Esophagus muscularis mucosa (tissue), 4 donors: ENCODE measurements around the gene PNPLA6. TPM values are rescaled to one million over a fixed set of nuclear protein-coding genes. Genes with fewer than 3 reads are reported as not detected.
A peak's percentile ranks its signal among the peaks of the same experiment; 100 is the strongest.

Experiments
- DNase-seq: peaks from one replicate; pipeline ENCODE4 v3.0.0-alpha.2; 2017; ENCODE audit errors: extremely low spot score
- H3K27ac ChIP-seq, 4 donors: fragments of 200-600 bp; sonication (generic); replicated peaks in 1 of 4; 1 replicate in 3 of 4; 2 replicates in 1 of 4; pipeline ENCODE4 v1.5.1; 2016 to 2019; ENCODE audit warnings: mild to moderate bottlenecking in 1 of 4
- H3K27me3 ChIP-seq, 4 donors: fragments of 200-600 bp; sonication (generic); one replicate each; pipeline versions ENCODE4 v1.5.1 to v1.6.0; 2016 to 2019
- H3K36me3 ChIP-seq, 4 donors: fragments of 200-600 bp; sonication (generic); one replicate each; pipeline ENCODE4 v1.5.1; 2016 to 2019
- H3K4me1 ChIP-seq, 4 donors: fragments of 200-600 bp; sonication (generic); one replicate each; pipeline ENCODE4 v1.5.1; 2016 to 2019
- H3K4me3 ChIP-seq, 4 donors: fragments of 200-600 bp; sonication (generic); 1 replicate in 2 of 4; 2 replicates in 2 of 4; pipeline ENCODE4 v1.5.1; 2016 to 2019; ENCODE audit warnings: mild to moderate bottlenecking in 4 of 4, moderate library complexity in 1 of 4
- H3K9me3 ChIP-seq, 4 donors: fragments of 200-600 bp; sonication (generic); 1 replicate in 3 of 4; 2 replicates in 1 of 4; pipeline ENCODE4 v1.5.1; 2016 to 2019
- EP300 ChIP-seq: sonication (generic); formaldehyde crosslinking; IDR thresholded peaks from one replicate; pipeline ENCODE4 v1.6.1; 2017; ENCODE audit warnings: antibody characterized with exemption
- POLR2A ChIP-seq: fragments of 450-650 bp; IDR thresholded peaks from one replicate; pipeline ENCODE4 v1.6.1; 2017; ENCODE audit warnings: antibody characterized with exemption, moderate library complexity, mild to moderate bottlenecking, low read depth
- POLR2AphosphoS5 ChIP-seq, 2 donors: sonication (generic); formaldehyde crosslinking; IDR thresholded peaks; one replicate each; pipeline ENCODE4 v1.6.1; 2017; ENCODE audit warnings: antibody characterized with exemption in 2 of 2
- WGBS: methylation state at CpG from one replicate; pipeline ENCODE4 v1.1.5; 2018; 5-methylcytosine and 5-hydroxymethylcytosine counted together
- intact Hi-C: fragments of 100-400 bp; cut with DNase I; formaldehyde crosslinking; loops from one replicate; pipeline ENCODE4 v1.15.1; 2023
- total RNA-seq, 4 donors: library from RNA; depleted of rRNA; stranded (reverse); fragments of >200 nt; gene quantifications; one replicate each; pipeline versions ENCODE4 v1.1.0 to v1.2.1, GENCODE V29; 2016
- TF ChIP-seq, protein P1 (sequence below), 3 experiments: fragments of 200-600 bp in 2 of 3; fragments of 450-650 bp in 1 of 3; sonication (generic) in 2 of 3; IDR thresholded peaks; one replicate each; pipeline ENCODE4 v1.5.1; 2017 to 2019; ENCODE audit warnings: antibody characterized with exemption in 3 of 3, mild to moderate bottlenecking in 2 of 3, moderate library complexity in 1 of 3

The PNPLA6 gene
- total RNA-seq, 4 donors from 2014 or later = 58.1 to 156 (median 85.7) TPM

GRCh38 chr19:7529246-7529600, 6.3 kb upstream of the PNPLA6 start:
- Histone ChIP-seq H3K36me3 (peaks cover 23 to 83% (median 68%) of the 10 kb centered on the region in 4 donors), H3K27ac (no peak overlapping the region), H3K9me3 (no peaks in the 10 kb centered on the region), H3K27me3 (no peaks in the 10 kb centered on the region), H3K4me1 (peaks cover 8 to 32% (median 12%) of the 10 kb centered on the region in 4 donors), H3K4me3 (no peak overlapping the region)
- TF ChIP-seq, protein P1, sequence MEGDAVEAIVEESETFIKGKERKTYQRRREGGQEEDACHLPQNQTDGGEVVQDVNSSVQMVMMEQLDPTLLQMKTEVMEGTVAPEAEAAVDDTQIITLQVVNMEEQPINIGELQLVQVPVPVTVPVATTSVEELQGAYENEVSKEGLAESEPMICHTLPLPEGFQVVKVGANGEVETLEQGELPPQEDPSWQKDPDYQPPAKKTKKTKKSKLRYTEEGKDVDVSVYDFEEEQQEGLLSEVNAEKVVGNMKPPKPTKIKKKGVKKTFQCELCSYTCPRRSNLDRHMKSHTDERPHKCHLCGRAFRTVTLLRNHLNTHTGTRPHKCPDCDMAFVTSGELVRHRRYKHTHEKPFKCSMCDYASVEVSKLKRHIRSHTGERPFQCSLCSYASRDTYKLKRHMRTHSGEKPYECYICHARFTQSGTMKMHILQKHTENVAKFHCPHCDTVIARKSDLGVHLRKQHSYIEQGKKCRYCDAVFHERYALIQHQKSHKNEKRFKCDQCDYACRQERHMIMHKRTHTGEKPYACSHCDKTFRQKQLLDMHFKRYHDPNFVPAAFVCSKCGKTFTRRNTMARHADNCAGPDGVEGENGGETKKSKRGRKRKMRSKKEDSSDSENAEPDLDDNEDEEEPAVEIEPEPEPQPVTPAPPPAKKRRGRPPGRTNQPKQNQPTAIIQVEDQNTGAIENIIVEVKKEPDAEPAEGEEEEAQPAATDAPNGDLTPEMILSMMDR (IDR thresholded peaks at IDR 0.05) = no peak
- no peak for TF ChIP-seq POLR2AphosphoS5 (IDR thresholded peaks at IDR 0.05)
- TF ChIP-seq EP300 = no peak
- no peak for TF ChIP-seq POLR2A
- WGBS = 98% methylated on average over 5 of the region's 15 CpGs
- intact Hi-C loops = no loop called here
- no peak for DNase-seq

DNA sequence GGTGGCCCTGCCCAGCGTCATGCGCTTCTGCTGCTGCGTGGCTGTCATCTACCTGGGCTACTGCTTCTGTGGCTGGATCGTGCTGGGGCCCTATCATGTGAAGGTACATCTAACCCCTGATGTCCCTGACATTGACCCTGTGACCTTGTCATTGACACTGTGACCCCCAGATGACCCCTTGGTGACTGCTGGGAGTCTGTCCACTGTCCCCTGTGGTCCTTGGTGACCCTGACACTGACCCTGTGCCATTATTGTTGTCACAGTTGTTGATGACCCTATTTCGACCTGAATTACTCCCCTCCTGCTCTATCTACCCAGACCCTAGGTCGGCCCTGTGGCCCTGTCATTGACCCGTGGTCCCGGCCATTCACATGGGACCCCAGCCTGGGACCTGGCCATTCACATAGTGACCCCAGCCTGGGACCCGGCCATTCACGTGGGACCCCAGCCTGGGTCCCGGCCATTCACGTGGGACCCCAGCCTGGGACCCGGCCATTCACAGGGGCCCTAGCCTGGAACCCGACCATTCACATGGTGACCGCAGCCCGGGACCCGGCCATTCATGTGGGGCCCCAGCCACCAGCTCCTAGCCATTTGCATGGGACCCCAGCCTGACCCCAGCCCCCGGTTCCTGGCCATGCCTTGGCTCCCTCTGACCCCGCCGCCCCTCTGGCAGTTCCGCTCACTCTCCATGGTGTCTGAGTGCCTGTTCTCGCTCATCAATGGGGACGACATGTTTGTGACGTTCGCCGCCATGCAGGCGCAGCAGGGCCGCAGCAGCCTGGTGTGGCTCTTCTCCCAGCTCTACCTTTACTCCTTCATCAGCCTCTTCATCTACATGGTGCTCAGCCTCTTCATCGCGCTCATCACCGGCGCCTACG, 5.7 kb upstream of the PNPLA6 start:
- DNase-seq = no peak
- peaks cover 8 to 28% (median 10%) of the 10 kb centered on the region in 4 donors for H3K4me1 ChIP-seq
- no peak overlapping the region for H3K27ac ChIP-seq
- 97% methylated on average over 33 of the region's 33 CpGs for WGBS
- TF ChIP-seq, protein P1 (IDR thresholded peaks at IDR 0.05) = no peak
- TF ChIP-seq POLR2AphosphoS5 (IDR thresholded peaks at IDR 0.05) (no peak), EP300 (no peak), POLR2A (no peak)
- no peak overlapping the region for H3K4me3 ChIP-seq
- no peaks in the 10 kb centered on the region for H3K9me3 ChIP-seq
- intact Hi-C loops = loop anchor here (5.0 to 10.0 kb wide), 2 partner anchors 38 to 175 kb away; no protein-coding TSS in a partner anchor
- peaks cover 23 to 77% (median 65%) of the 10 kb centered on the region in 4 donors for H3K36me3 ChIP-seq
- no peaks in the 10 kb centered on the region for H3K27me3 ChIP-seq

- no peak for TF ChIP-seq POLR2A
- peak in 1 of 2 donors; percentile 45 for TF ChIP-seq POLR2AphosphoS5 (IDR thresholded peaks at IDR 0.05)
- H3K4me3 ChIP-seq = peak overlapping the region; percentile 78 to 91 (median 88)
- H3K36me3 ChIP-seq = peaks cover 13 to 57% (median 46%) of the 10 kb centered on the region in 4 donors
- H3K27ac ChIP-seq = peak overlapping the region; percentile 90 to 97 (median 94)
- H3K9me3 ChIP-seq = no peaks in the 10 kb centered on the region
- H3K4me1 ChIP-seq = peaks cover 13 to 28% (median 25%) of the 10 kb centered on the region in 4 donors
- no peaks in the 10 kb centered on the region for H3K27me3 ChIP-seq
- intact Hi-C loops = loop anchor here (5.0 to 10.0 kb wide), 2 partner anchors 41 to 179 kb away; no protein-coding TSS in a partner anchor
- DNase-seq = no peak
- 10% methylated on average over 12 of the region's 30 CpGs for WGBS
Measured at GRCh38 chr19:7533281-7533885, 2.1 kb upstream of the PNPLA6 start.

GRCh38 chr19:7533925-7534480, 1.5 kb upstream of the PNPLA6 start:
- Histone ChIP-seq H3K4me1 (peaks cover 13 to 28% (median 25%) of the 10 kb centered on the region in 4 donors), H3K27me3 (no peaks in the 10 kb centered on the region), H3K4me3 (peak overlapping the region; percentile 78 to 91 (median 88)), H3K9me3 (no peaks in the 10 kb centered on the region), H3K36me3 (peaks cover 15 to 57% (median 46%) of the 10 kb centered on the region in 4 donors), H3K27ac (peak overlapping the region; percentile 90 to 97 (median 94))
- intact Hi-C loops = loop anchor here (5.0 to 10.0 kb wide), 2 partner anchors 42 to 179 kb away; no protein-coding TSS in a partner anchor
- peak; percentile 97 for DNase-seq
- WGBS = under 1% methylated on average over 28 of the region's 41 CpGs
- TF ChIP-seq POLR2AphosphoS5 (IDR thresholded peaks at IDR 0.05) = peak; percentile 83 to 94
- no peak for TF ChIP-seq EP300
- TF ChIP-seq POLR2A = peak; percentile 7
- TF ChIP-seq, protein P1 (IDR thresholded peaks at IDR 0.05) = no peak
